Measurements from ENCODE around the gene PON3.

GRCh38 chr7:95441042-95441823, 45.1 kb upstream of the PON3 start:
- TF ChIP-seq MAX (IDR thresholded peaks at IDR 0.05): peak; percentile 76
- TF ChIP-seq, protein P1, sequence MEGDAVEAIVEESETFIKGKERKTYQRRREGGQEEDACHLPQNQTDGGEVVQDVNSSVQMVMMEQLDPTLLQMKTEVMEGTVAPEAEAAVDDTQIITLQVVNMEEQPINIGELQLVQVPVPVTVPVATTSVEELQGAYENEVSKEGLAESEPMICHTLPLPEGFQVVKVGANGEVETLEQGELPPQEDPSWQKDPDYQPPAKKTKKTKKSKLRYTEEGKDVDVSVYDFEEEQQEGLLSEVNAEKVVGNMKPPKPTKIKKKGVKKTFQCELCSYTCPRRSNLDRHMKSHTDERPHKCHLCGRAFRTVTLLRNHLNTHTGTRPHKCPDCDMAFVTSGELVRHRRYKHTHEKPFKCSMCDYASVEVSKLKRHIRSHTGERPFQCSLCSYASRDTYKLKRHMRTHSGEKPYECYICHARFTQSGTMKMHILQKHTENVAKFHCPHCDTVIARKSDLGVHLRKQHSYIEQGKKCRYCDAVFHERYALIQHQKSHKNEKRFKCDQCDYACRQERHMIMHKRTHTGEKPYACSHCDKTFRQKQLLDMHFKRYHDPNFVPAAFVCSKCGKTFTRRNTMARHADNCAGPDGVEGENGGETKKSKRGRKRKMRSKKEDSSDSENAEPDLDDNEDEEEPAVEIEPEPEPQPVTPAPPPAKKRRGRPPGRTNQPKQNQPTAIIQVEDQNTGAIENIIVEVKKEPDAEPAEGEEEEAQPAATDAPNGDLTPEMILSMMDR (IDR thresholded peaks at IDR 0.05): no peak
- no peak for TF ChIP-seq TP53 (CRISPR knock-in tag; IDR thresholded peaks at IDR 0.05)
- no peak for TF ChIP-seq ZFP36 (IDR thresholded peaks at IDR 0.05; ENCODE audit: borderline replicate concordance, partially characterized antibody)

Measured in A549 (cell line).